Endothelial cell of umbilical vein (primary cell): ENCODE data around the gene ZNF813.
"Not testable (repeated sequence)": the region's sequence is repeated elsewhere in the genome, so short reads cannot be mapped to it uniquely, and the experiment has no call there.

Experiments used
- CTCF ChIP-seq, 2 donors: IDR thresholded peaks; 1 replicate in 1 of 2; 2 replicates in 1 of 2; pipeline ENCODE4 v1.5.1; 2011; ENCODE audit warnings: low read length in 2 of 2, mild to moderate bottlenecking in 2 of 2, moderate library complexity in 2 of 2, control low read depth in 1 of 2, inconsistent platforms in 1 of 2, low read depth in 1 of 2; ENCODE audit not compliant: insufficient read depth in 1 of 2; ENCODE audit errors: extremely low read depth in 1 of 2
- FOS ChIP-seq: IDR thresholded peaks from 2 replicates; pipeline ENCODE4 v1.6.1; 2011; ENCODE audit warnings: mild to moderate bottlenecking, low read length, moderate library complexity, borderline replicate concordance; ENCODE audit not compliant: insufficient read depth
- GATA2 ChIP-seq: IDR thresholded peaks from 2 replicates; pipeline ENCODE4 v1.7.0; 2011; ENCODE audit warnings: low read depth, mild to moderate bottlenecking, moderate library complexity, mixed read lengths, low read length; ENCODE audit not compliant: insufficient read length, insufficient read depth
- MAX ChIP-seq: IDR thresholded peaks from 2 replicates; pipeline ENCODE4 v1.6.1; 2011; ENCODE audit not compliant: insufficient read depth, insufficient read length
- MYC ChIP-seq: IDR thresholded peaks from one replicate; pipeline ENCODE4 v1.6.1; 2011; ENCODE audit warnings: mild to moderate bottlenecking, low read depth, low read length
- POLR2A ChIP-seq: IDR thresholded peaks from 2 replicates; pipeline ENCODE4 v1.6.1; 2012; ENCODE audit warnings: low read depth, mild to moderate bottlenecking, control low read depth, low read length

- TF ChIP-seq CTCF (IDR thresholded peaks at IDR 0.05; ENCODE audit: extremely low read depth in 1 of 2, insufficient read depth in 1 of 2, low read depth in 1 of 2, low read length in 2 of 2); FOS; POLR2A; MYC; MAX; GATA2: not testable (repeated sequence)
Measured at GRCh38 chr19:53468628-53469027, 1.1 kb downstream of the ZNF813 start.
